Tibial nerve (tissue), 3 donors: ENCODE results near the gene RPL41.

Experiments used
- POLR2A ChIP-seq, 2 donors: fragments of 450-650 bp; IDR thresholded peaks; one replicate each; pipeline ENCODE4 v1.6.1; 2017; ENCODE audit warnings: antibody characterized with exemption in 2 of 2, mild to moderate bottlenecking in 2 of 2, moderate library complexity in 2 of 2
- TF ChIP-seq, protein P1 (sequence below), 5 experiments: fragments of 200-600 bp in 3 of 5; fragments of 450-650 bp in 2 of 5; sonication (generic) in 3 of 5; IDR thresholded peaks; one replicate each; pipeline ENCODE4 v1.5.1; 2016 to 2019; ENCODE audit warnings: antibody characterized with exemption in 5 of 5, mild to moderate bottlenecking in 3 of 5, moderate library complexity in 2 of 5

DNA sequence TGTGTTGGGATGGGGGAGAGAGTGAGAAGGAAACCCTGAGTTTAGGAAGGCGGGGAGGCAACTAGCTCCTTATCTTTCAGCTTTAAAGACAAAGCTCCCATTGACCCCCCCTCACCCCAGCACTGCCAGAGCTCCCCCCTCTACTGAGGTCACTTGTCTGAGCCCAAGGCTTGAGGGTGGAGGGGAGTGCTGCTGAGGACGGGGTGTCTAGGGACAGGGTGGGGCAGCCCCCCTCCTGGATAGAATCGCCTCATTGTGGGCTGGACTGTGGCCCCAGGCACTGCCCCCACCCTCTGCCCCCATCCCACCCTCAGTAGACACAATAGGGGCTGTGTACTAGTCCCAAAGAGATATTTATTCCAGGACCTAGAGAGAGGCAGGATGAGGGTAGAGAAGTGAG lies 33.5 kb upstream of the RPL41 start:
- TF ChIP-seq, protein P1, sequence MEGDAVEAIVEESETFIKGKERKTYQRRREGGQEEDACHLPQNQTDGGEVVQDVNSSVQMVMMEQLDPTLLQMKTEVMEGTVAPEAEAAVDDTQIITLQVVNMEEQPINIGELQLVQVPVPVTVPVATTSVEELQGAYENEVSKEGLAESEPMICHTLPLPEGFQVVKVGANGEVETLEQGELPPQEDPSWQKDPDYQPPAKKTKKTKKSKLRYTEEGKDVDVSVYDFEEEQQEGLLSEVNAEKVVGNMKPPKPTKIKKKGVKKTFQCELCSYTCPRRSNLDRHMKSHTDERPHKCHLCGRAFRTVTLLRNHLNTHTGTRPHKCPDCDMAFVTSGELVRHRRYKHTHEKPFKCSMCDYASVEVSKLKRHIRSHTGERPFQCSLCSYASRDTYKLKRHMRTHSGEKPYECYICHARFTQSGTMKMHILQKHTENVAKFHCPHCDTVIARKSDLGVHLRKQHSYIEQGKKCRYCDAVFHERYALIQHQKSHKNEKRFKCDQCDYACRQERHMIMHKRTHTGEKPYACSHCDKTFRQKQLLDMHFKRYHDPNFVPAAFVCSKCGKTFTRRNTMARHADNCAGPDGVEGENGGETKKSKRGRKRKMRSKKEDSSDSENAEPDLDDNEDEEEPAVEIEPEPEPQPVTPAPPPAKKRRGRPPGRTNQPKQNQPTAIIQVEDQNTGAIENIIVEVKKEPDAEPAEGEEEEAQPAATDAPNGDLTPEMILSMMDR (IDR thresholded peaks at IDR 0.05) = no peak
- TF ChIP-seq POLR2A (IDR thresholded peaks at IDR 0.05) = no peak
